Activated naive CD4-positive, alpha-beta T cell treated with anti-CD3 and anti-CD28 coated beads, Interleukin-2, amount 10 ng/mL, durations not matched to agents 5 hours and 36 hours (primary cell): ENCODE measurements around the gene MPZL1. TPM values are rescaled to one million over a fixed set of nuclear protein-coding genes. Genes with fewer than 3 reads are reported as not detected.

ENCODE experiments used
- total RNA-seq, 2 experiments: library from RNA; stranded (reverse); gene quantifications; one replicate each; pipeline ENCODE4 v1.2.3, GENCODE V29; 2021

Gene MPZL1
- 10 to 100 TPM; 16.1 TPM for total RNA-seq

GRCh38 chr1:167721617-167722151 lies at the start of gene MPZL1:
Gene MPZL1 (plus strand): TSS chr1:167721982. CDS start chr1:167722152, 170 bp downstream.

Other genes starting within 250 kb of the MPZL1 start
- 100 to 1,000 TPM; 251 to 258 TPM for gene CD247, start 203.5 kb upstream of the MPZL1 start, total RNA-seq
- 1 to 10 TPM; 8.4 to 8.8 TPM for gene CREG1, start 168.2 kb upstream of the MPZL1 start, total RNA-seq
- 100 to 1,000 TPM; 165 to 169 TPM for gene RCSD1, start 91.8 kb upstream of the MPZL1 start, total RNA-seq
- gene ADCY10, start 192.2 kb downstream of the MPZL1 start, total RNA-seq: under 1 TPM in 1 of 2 experiments, not detected in 1; 0.05 TPM
- 10 to 100 TPM; 19.9 to 20.3 TPM for gene DCAF6, start 214.7 kb downstream of the MPZL1 start, total RNA-seq
- 10 to 100 TPM; 52.9 to 56.9 TPM for gene MPC2, start 215.1 kb downstream of the MPZL1 start, total RNA-seq